Glutamatergic neuron (in vitro differentiated cells): ENCODE data around the gene PCYT2. TPM values are rescaled to one million over a fixed set of nuclear protein-coding genes. Genes with fewer than 3 reads are reported as not detected.

Source experiments
- DNase-seq: peaks from one replicate; pipeline ENCODE4 v3.0.0; 2022
- H3K27ac Mint-ChIP-seq: one replicate; pipeline ENCODE4 v1.8.0; 2020; ENCODE audit warnings: mild to moderate bottlenecking, mixed read lengths, inconsistent platforms; ENCODE audit not compliant: unreplicated experiment
- H3K27me3 Mint-ChIP-seq: one replicate; pipeline ENCODE4 v1.8.0; 2020; ENCODE audit warnings: mild to moderate bottlenecking, moderate library complexity, mixed read lengths, inconsistent platforms; ENCODE audit not compliant: unreplicated experiment
- H3K36me3 Mint-ChIP-seq: one replicate; pipeline ENCODE4 v1.8.0; 2020; ENCODE audit warnings: mild to moderate bottlenecking, mixed read lengths, inconsistent platforms; ENCODE audit not compliant: unreplicated experiment
- H3K4me1 Mint-ChIP-seq: one replicate; pipeline ENCODE4 v1.8.0; 2020; ENCODE audit warnings: mild to moderate bottlenecking, low read depth, mixed read lengths, inconsistent platforms; ENCODE audit not compliant: unreplicated experiment
- H3K4me3 Mint-ChIP-seq: one replicate; pipeline ENCODE4 v1.8.0; 2020; ENCODE audit warnings: mild to moderate bottlenecking, mixed read lengths, inconsistent platforms; ENCODE audit not compliant: unreplicated experiment
- H3K9me3 Mint-ChIP-seq: one replicate; pipeline ENCODE4 v1.8.0; 2020; ENCODE audit warnings: mild to moderate bottlenecking, moderate library complexity, mixed read lengths, inconsistent platforms; ENCODE audit not compliant: unreplicated experiment
- CTCF ChIP-seq: fragments of 200-600 bp; sonication (generic); IDR thresholded peaks from one replicate; pipeline ENCODE4 v1.5.0; 2021; ENCODE audit not compliant: partially characterized antibody, unreplicated experiment
- total RNA-seq: library from RNA; stranded (reverse); fragmentation: NEBNext Ultra II Directional; extraction: Animal tissue kit (Norgen Biotek cat#: 25700); gene quantifications from one replicate; pipeline ENCODE4 v1.2.1, GENCODE V29; 2021; ENCODE audit not compliant: unreplicated experiment

The PCYT2 gene
- total RNA-seq, 1 donor from 2014 or later = 63.0 TPM

DNA sequence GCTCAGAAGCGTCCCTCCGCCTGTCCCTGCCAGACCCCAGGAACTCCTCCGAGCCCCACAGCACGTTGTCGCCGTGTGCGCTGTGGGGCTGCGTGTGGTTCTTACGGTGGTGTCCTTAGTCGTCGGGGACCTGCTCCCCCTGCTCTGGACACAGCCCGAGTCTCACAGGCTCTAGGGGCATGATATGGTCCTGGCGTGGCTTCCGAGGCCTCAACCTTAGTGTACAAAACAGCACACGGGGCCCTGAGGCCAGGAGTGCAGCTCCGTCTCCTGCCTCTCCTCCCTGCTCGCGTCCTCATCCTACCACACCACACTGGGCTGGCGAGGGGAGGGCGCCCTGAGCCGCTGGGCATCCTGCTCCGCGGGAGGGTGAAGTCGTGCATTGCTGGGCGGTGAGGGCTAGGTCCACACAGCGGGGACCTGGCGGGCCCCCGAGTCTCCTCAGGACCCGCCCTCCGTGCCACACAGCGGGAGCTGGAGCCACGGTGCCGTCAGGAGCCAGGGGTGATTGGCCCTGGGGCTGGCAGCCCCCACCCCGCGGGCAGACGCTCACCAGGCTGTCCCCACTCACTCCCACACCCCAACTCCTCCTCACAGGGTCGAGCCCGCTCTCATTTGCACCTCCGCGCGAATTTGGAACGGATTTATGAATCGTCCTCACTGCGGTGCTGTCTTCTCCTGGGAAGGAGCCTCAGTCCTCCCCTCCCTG is 17.5 kb upstream of the PCYT2 start:
- Mint-ChIP-seq H3K27me3 (peaks cover 11% of the 10 kb centered on the region), H3K4me1 (peaks cover 22% of the 10 kb centered on the region), H3K27ac (no peak overlapping the region), H3K9me3 (peaks cover 8% of the 10 kb centered on the region), H3K36me3 (no peaks in the 10 kb centered on the region), H3K4me3 (peak overlapping the region; percentile 21)
- no peak for TF ChIP-seq CTCF
- no peak for DNase-seq

GRCh38 chr17:81927653-81928543 is 16.7 kb upstream of the PCYT2 start, which contains the start of gene MAFG:
TSS of gene MAFG (minus strand) at chr17:81927735. CDS start at chr17:81923185, 4,550 bp downstream.
- Mint-ChIP-seq H3K4me1 (peaks cover 26% of the 10 kb centered on the region), H3K27ac (peak within 1 kb of the TSS; percentile 72), H3K36me3 (no peaks in the 10 kb centered on the region), H3K9me3 (peaks cover 8% of the 10 kb centered on the region), H3K27me3 (peaks cover 6% of the 10 kb centered on the region), H3K4me3 (peak within 1 kb of the TSS; percentile 90)
- DNase-seq = peak; percentile 91
- TF ChIP-seq CTCF = peak; percentile 20

- peaks cover 29% of the 10 kb centered on the region for H3K4me1 Mint-ChIP-seq
- H3K36me3 Mint-ChIP-seq = no peaks in the 10 kb centered on the region
- H3K27ac Mint-ChIP-seq = no peak overlapping the region
- peaks cover 8% of the 10 kb centered on the region for H3K9me3 Mint-ChIP-seq
- no peak for DNase-seq
- H3K27me3 Mint-ChIP-seq = peaks cover 5% of the 10 kb centered on the region
- no peak for TF ChIP-seq CTCF
- peak overlapping the region; percentile 52 for H3K4me3 Mint-ChIP-seq
Measured at GRCh38 chr17:81927152-81927652, 16.0 kb upstream of the PCYT2 start.

DNA sequence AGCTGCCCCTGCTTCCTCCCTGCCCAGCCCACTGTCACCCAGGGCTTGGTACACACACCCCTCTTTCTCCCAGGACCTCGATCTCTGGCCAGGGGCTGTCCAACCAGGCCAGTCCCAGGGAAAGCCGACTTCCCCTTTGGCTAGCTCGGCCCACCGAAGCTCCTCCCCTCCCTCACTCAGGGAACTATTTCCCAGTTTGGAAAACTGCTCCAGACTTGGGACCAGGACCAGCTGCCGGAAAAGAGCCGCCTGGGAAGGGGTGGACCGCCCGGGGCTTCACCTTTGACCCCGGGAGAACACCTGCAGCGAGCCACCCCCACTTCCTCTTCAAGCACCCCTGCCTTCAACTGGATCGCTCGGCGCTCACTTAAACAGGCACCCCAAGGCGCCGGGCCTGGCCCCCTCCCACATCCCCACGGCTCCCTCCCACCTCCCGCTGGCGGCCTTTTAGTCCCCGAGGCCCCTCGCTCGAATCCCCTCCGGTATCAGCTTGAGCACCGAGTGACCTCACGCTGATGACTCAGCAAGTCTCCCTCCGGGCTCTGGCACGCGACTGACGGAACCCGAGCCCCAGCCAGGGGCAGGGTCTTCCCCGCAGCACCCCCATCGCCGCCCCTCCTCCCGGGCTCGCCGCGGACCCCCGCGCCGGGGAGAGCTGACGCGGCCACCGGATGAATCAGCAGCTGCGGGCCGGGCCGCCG is 15.4 kb upstream of the PCYT2 start:
- no peaks in the 10 kb centered on the region for H3K36me3 Mint-ChIP-seq
- H3K27ac Mint-ChIP-seq = peak overlapping the region; percentile 72
- DNase-seq = peak; percentile 67
- no peak for TF ChIP-seq CTCF
- peaks cover 8% of the 10 kb centered on the region for H3K9me3 Mint-ChIP-seq
- H3K4me3 Mint-ChIP-seq = peak overlapping the region; percentile 90
- H3K27me3 Mint-ChIP-seq = peaks cover 5% of the 10 kb centered on the region
- peaks cover 29% of the 10 kb centered on the region for H3K4me1 Mint-ChIP-seq
